Activated CD8-positive, alpha-beta memory T cell treated with anti-CD3 and anti-CD28 coated beads for 4 hours (primary cell): ENCODE results near the gene TEX261.
"Not testable (repeated sequence)": the region's sequence is repeated elsewhere in the genome, so short reads cannot be mapped to it uniquely, and the experiment has no call there.

Experiments
- DNase-seq, 2 donors: peaks; one replicate each; pipeline ENCODE4 v3.0.0-alpha.2; 2020; ENCODE audit warnings: low read depth in 2 of 2

Gene TEX261

DNA sequence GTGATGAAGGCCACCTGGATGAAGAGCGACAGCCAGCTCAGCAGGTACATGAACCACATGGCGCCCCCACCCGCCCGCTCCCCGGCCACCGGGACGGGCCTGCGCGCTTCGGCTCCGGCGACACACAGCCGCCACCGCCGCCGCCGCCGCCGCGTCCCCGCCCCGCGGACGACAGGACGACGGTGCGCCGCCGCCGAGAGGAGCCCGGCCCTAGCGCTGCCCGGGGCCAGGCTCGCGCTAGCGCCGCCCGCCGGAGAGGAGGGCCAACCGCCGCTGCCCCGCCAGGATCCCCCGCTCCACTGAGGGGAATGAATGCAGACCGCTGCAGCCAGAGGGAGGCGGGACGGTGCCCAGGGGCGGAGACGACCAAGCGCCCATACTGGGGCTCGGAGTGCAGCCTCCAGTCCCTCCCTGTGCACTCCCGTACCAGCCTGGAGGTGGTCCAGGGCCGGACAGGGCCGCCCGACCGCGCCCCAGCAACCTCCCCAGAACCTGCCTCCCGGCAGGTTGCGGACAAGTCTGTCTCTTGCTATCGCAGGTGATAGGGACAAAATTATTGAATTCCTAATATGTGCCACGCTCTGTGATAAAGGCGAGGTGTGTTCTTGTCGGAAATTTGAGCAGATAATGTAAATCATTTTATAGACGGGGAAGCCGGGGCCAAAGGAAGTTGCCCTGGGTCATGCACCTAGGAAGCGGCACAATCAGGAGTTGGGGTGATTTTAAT lies at the start of gene TEX261:
Gene TEX261 (minus strand): TSS at position 175 of the 727 bp plus-strand sequence. CDS start 116 bp downstream, at position 59.
- DNase-seq = peak; percentile 74 to 80

DNA sequence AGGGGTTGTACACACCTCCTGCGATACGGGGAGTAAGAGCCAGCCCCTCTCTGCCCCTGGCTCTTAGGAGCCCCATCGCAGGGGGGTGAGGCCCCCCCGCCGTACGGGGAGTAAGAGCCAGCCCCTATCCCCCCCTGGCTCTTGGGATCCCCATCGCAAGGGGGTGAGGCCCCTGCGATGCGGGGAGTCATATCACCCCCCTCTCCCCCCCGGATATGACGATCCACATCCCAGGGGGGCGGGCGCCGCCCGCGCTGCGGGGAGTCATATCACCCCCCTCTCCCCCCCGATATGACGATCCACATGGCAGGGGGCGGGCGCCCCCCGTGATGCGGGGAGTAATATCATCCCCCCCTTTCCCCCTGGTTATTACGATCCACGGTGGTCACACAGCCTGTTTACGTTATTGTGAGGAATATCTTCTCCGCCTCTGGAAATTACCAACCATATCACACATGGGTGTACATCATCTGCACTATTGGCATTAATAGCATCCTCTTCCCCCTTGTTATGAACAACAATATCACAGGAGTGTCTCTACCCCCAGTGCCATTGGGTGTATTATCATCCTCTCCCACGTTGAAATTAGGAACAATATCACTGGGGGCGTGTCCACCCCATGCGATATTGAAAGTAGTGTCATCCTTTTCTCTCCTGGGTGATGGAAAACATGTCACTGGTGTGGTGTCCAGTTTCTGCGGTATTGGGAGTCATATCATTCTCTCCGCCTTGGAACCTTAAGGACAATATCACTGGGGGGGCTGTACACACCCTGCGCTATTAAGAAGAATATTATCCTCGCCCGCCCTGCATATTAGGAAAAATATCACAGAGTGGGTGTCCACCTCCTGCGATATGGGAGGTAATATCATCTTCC lies 49.1 kb upstream of the TEX261 start:
- no peak for DNase-seq

DNA sequence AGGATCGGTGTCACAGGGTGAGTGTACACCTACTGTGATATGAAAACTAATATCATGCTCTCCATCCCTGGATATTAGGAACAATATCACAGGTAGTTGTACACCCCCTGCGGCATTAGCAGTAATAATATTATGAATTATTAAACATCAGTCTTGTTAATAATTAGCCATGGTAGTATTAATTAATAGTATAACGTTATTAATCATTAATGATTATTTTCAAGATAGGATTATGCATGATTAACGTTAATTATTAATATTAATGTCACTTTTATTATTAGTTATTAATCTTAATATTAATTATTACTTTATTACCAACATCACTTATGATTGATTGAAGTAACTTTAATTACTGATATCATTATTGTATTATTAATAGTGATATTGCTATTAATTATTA lies 47.6 kb upstream of the TEX261 start:
- DNase-seq = no peak

DNA sequence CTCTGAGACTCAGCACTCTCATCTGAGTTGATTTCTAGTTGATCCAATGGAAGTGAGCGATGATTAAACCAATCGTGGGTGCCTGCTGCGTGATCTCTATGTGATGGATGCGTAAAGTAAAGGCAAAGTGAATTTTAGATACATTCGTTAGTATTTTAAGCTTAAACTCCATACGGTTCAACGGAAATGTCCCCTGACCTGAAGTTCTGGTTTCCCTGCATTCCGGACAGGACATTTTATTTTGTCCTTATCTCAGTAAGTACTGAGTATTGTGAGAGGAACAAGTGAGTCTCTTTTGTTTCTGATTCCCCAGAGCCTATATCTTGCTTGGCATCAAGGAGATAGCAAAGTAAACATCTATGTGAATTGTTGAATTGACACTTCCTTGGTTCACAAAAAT lies 41.6 kb upstream of the TEX261 start:
- DNase-seq = not testable (repeated sequence)

DNA sequence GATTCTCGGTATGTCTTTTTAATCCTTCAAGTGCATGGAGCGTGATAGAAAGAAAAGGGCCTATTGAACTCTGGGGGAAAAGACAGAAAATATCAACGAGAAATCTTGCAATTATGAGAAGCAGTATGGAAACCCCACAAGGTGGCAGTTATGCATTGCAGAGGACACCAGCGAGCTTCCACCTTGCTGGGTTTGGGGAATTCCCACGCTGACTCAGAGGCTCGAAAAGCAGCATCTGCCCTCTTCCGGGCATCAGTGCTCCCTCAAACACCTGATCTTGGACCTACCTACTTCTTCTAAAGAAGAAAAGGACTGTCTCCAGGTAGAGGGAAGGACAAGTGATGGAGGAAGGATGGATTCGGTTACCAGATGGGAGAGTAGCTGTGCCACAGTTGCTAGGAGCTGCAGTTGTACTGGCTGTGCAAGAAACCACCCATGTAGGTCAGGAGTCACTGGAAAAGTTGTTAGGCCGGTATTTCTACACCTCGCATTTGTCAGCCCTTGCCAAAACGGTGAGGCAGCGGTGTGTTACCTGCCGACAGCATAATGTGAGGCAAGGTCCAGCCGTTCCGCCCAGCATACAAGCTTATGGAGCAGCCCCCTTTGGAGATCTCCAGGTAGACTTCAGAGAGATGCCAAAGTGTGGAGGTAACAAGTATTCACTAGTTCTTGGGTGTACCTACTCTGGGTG lies 29.0 kb upstream of the TEX261 start:
- DNase-seq = peak; percentile 35 to 65

DNA sequence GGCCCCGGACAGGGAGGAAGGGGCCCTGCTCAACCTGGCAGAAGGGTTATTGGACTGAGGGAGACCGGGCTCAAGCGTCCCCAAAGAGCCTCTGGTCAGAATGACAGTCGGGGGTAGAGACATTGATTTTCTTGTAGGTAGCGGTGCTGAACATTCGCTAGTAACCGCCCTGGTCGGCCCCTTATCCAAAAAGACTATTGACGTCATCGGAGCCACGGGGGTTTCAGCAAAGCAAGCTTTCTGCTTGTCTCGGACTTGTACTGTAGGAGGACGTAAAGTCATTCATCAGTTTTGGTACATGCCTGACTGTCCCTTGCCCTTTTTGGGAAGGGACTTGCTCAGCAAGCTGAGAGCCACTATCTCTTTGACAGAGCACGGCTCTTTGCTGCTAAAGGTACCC lies 26.7 kb upstream of the TEX261 start:
- not testable (repeated sequence) for DNase-seq

DNA sequence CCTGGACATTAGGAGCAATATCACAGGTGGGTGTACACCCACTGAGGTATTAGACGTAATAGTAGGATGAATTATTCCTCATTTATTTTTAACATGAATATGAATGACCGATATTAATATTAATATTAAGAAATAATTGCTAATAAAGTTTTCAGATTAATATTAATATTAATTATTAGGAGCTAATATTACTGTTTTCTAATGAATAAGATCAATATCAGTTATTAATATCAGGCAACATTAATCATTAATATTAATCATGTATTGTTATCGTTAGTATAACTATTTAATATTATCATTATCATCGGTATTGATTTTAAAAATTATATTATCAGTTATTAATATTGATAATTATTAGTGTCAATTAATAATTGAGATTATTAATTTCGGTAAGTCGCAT lies 25.3 kb upstream of the TEX261 start:
- not testable (repeated sequence) for DNase-seq

DNA sequence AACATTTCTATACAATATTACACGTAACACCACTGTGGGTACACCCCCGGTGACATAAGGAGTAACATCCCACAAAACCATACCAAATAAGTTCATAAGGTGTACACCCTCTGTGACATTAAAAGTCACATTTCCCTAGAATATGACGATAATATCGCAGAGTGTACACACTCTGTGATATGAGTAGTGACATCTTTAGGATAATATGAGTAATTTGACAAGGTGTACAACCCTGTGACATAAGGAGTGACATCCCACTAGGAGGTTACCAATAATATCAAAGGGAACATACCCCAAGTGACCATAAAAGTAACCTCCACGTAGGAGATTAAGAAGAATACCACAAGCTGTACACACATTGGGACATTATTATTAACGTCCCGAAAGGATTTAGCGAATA lies 24.0 kb upstream of the TEX261 start:
- no peak for DNase-seq

DNA sequence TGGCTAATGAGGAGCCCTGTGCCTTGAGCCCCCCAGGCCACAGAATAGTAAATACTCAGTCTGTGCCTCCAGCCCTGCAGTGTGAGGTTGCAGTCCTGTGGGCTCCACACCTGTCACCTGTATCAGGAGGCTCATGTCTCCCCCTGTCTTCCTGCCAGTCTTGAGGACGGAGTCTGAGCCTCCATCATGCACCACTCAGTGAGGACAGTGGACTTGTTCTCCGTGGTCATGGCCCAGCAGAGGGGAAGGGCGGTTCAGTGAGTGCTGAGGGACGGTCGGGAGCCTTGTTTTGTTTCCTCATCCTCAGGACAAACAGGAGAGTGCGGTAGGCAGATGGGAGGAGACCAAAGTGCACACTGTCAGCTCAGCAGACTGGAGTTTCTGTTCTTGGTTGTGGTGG lies 17.1 kb upstream of the TEX261 start:
- DNase-seq = not testable (repeated sequence)

DNA sequence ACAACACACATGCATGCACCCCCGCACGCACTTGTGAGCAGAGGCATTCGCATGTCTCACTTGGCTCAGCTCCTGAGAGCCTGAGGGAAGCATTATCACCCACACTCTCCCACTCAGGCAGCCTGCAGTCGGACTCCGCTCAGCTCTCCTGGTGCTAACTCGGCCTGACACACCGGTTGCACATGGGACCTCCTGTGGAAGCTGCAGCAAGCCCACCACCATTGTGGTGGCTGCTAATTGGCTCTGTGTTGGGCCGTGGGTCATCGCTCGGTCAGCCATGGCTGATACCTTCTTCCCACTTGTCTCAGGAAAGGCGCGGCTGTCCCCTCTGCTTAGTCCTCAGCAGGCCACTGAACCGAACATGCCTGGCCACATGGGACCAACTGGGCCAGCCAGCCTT lies 13.7 kb upstream of the TEX261 start:
- no peak for DNase-seq

DNA sequence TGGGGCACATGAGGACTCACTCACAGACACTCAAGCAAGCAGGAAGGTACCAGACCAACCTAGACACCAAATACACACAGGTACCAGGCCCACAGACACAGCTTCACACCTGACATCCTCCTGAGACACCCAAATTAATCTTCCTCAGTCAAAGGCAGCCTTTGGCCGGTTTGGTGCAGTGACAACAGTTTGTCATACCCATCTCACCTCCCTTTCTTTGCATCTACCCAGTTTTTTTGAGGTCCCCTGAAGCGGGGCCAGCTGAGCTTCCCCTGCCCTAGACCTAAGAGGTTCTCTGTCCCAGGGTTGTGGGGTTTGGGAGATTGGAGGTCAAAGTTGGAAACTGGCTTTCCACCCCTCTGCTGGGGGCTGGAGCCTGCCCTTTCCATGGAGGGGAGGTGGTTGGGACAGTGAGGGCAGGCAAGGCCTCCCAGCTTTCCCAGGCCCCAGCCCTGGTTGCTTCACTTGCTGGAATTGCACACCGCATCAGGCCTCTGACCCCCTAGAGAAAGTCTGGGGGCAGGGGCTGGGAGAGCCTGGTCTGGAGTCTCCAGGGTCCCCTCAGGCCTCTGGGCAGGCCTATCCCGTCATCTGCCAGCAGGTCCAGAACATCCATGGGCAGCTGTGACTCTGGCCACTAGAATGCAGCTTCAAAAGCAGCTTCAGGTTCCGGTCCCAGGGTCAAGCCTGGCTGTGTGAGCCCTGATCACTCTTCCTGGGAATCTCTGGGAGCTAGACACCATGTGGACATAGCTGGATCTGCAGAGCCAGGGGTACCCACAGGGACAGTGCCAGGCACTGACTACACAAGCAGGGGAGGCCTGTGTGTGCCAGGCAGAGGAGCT lies 12.5 kb upstream of the TEX261 start:
- DNase-seq = no peak

DNA sequence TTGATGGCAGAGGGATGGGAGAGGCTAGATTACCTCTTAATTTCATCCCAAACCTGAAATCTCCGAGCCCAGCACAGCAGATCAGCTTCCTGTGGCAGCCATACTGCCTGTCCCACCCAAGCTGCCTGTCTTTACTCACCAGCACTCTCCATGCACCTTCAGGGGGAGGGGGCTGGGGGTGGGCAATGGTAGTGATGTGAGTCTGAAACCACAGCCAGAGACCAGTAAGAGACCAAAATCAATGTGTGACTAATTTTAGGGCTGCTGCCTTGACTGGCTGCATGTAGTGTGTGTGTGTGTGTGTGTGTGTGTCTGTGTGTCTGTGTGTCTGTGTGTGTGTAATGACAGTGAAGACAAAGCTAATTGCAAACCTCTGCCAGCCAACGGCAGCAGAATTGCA lies 11.7 kb upstream of the TEX261 start:
- DNase-seq = no peak

DNA sequence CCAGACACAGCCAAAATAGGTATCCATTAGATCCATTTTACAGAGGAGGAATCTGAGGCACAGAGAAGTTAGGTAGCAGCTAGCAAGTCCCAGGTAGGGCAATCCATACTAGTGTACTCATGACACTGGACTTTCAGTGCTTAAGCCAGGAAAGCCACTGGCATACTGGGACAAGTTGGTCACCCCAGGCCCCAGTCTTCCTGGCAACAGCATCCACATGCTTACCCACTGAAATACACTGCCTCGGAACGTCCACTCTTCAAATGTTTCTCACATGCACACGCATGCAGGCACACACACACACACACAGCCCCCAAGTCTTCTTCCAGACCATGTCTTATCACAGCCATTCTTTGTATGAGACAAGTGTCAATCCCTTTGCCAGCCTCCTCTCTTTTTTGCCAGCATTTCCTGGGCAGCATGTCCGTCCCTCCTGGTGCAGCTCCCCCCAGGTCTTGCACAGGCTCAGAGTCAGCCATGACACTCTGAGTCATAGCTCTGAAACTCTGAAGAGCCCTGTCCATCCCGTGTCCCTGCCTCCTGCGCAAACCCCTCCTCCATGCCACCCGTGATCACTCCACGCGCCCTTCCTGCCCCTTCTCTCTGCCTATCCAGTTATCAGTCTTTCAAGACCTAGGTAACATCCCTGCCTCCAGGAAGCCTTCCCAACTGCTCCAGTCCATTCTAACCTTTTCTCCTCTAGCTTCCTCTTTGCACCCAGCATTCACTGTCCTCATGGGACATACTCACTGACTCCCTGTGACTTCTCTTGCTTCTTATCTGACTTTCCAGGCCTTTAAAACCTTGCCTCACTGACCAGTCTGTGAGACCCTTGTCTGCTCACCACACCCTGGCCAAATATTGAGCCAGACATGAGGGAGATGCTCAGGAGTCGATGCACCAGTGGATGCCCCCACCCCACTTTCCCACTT lies 10.9 kb upstream of the TEX261 start:
- DNase-seq = no peak

DNA sequence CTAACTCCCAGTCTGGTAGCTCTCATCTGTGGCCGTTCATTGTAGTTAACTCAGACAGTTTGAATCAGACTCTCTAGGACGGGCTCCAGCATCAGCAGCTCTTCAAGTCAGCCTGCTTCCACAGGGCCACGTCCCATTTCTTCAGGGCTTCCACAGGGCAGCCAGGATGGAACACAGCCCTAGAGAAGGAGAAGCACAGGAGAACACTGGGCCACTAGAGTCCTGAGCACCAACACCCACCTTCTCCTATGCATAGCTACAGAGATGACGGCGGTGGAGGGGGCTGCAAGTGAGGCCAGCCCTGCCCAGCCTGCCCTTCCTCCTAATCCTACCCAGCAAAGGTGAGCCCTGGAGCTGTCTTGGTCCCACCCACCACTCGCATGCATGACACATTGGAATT lies 10.2 kb upstream of the TEX261 start:
- DNase-seq = no peak

DNA sequence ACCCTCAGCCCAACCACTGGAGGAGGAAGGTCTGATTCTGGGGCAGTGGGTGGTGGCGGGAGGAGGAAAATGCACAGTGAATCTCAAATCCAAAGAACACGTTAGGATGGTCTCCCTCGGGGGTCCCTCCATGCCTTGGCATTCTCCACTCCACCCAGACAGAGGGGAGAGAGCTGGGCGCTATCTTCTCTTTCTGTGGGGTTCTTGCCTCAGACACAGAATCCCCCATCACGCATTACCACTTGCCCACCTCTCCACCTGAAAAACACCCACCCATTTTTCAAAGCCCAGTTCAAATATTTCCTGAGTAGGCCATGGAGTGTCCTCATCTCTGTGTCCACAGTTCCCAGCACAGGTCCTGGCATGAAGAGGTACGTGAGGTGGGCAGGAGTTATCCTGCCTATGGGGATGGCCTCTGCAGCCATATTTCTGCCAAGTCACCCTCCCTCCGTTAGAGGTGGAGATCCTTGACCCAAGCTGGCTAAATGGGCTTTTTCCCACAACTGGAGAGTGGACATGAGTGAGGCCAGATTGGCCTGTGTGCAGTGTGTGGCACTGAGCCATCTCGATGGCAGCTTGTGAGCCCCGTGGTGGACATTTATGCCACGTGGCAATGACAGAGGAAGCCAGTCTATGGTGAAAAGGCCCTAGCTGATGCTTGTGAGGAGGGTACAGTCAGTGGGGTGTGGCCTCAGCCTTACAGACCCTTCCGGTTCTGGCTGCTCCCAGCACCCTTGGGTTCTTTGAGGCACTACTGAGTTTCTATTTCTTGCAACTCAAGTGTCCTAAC lies 9.5 kb upstream of the TEX261 start:
- no peak for DNase-seq

DNA sequence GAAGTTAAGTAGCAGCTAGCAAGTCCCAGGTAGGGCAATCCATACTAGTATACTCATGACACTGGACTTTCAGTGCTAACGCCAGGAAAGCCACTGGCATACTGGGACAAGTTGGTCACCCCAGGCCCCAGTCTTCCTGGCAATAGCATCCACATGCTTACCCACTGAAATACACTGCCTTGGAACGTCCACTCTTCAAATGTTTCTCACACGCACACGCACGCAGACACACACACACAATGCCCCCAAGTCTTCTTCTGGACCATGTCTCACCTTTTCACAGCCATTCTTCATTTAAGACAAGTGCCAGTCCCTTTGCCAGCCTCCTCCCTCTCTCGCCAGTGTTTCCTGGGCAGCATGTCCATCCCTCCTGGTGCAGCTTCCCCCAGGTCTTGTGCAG lies 8.7 kb upstream of the TEX261 start:
- no peak for DNase-seq

DNA sequence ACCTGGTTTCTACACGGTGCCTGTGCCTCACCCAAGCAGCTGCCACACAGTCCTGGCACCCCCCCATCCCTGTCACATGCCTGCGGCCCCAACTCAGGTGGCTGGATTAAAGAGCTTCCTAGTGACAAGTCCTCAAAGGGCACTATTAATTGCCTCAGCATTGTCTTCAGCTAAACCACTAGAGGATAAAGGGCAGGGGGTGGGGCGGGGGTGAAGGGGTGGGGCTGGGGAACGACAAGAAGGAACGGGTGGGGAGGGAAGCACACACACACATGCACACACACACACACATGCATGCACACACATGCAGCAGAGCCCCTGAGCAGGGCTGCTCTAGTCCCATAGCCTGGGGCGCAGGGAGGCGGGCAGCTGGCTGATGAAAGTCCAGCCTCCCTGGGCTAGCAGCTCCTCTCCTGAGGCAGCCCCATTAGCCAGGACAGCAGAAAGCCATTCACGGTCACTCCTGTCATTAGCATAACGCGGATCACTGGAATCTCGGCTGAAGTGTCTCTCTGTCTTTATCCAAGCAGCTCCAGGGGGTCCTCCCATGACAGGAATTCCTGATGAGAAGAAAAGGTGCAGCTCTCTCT lies 7.4 kb upstream of the TEX261 start:
- DNase-seq = no peak

DNA sequence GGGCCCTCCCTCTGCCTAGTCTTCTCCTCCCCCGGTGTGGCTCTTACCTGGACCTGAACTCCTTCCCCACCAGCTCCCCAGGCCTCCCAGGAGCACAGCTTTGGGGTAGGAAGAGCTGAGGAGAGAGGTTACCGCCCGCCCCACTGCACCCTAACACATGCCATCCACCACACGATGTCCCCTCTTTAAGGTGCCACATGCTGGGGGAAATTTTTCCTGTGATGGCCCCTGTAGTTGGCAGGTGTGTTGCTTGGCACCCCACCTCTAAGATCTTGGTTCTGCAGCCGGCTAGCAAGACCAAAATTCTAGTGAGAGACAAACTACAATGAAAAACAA lies 6.9 kb upstream of the TEX261 start:
- DNase-seq = no peak
